GM23338 (cell line): ENCODE measurements around the gene RPGRIP1L. TPM values are rescaled to one million over a fixed set of nuclear protein-coding genes. Genes with fewer than 3 reads are reported as not detected.

Source experiments
- ATAC-seq: fragments of 200-7000 bp; cut with Tn5 transposase; 3 replicates; pipeline ENCODE4 v1.9.1; 2020
- DNase-seq: peaks from one replicate; pipeline ENCODE4 v3.0.0-alpha.2; 2015; ENCODE audit warnings: low spot score
- H2AFZ ChIP-seq: fragments of 200-600 bp; sonication (generic); 2 replicates; pipeline ENCODE4 v1.8.0; 2016; ENCODE audit warnings: antibody characterized with exemption, mild to moderate bottlenecking, moderate library complexity
- H3F3A ChIP-seq: fragments of 200-600 bp; sonication (generic); replicated peaks from 2 replicates; pipeline ENCODE4 v1.8.0; 2017; ENCODE audit warnings: antibody characterized with exemption, mixed run types, low read depth
- H3K27ac ChIP-seq: fragments of 200-600 bp; sonication (generic); 2 replicates; pipeline ENCODE4 v1.6.1; 2016; ENCODE audit warnings: low read depth
- H3K27me3 ChIP-seq: fragments of 200-600 bp; sonication (generic); 2 replicates; pipeline ENCODE4 v1.8.0; 2016; ENCODE audit warnings: mild to moderate bottlenecking, mixed run types, moderate library complexity; ENCODE audit not compliant: insufficient read depth
- H3K36me3 ChIP-seq: fragments of 200-600 bp; sonication (generic); 2 replicates; pipeline ENCODE4 v1.8.0; 2016; ENCODE audit warnings: mild to moderate bottlenecking; ENCODE audit not compliant: insufficient read depth
- H3K4me1 ChIP-seq: fragments of 200-600 bp; sonication (generic); 2 replicates; pipeline ENCODE4 v1.8.0; 2016; ENCODE audit warnings: mild to moderate bottlenecking, moderate library complexity; ENCODE audit not compliant: insufficient read depth
- H3K4me2 ChIP-seq: fragments of 200-600 bp; sonication (generic); 2 replicates; pipeline ENCODE4 v1.7.1; 2017; ENCODE audit warnings: mixed run types
- H3K4me3 ChIP-seq: fragments of 200-600 bp; sonication (generic); 2 replicates; pipeline ENCODE4 v1.6.1; 2016; ENCODE audit warnings: mixed run types
- H3K79me2 ChIP-seq: fragments of 200-600 bp; sonication (generic); replicated peaks from 2 replicates; pipeline ENCODE4 v1.8.0; 2017; ENCODE audit warnings: mild to moderate bottlenecking; ENCODE audit not compliant: insufficient read depth
- H3K9me2 ChIP-seq: fragments of 200-600 bp; sonication (generic); 2 replicates; pipeline ENCODE4 v1.8.0; 2017; ENCODE audit not compliant: insufficient read depth
- H4K20me1 ChIP-seq: fragments of 200-600 bp; sonication (generic); replicated peaks from 2 replicates; pipeline ENCODE4 v1.8.0; 2017; ENCODE audit warnings: mild to moderate bottlenecking; ENCODE audit not compliant: insufficient read depth
- H3K27ac Mint-ChIP-seq: 2 replicates; pipeline ENCODE4 v1.8.0; 2020; ENCODE audit warnings: inconsistent platforms, mild to moderate bottlenecking, moderate library complexity, mixed read lengths
- H3K27me3 Mint-ChIP-seq: 3 replicates; pipeline ENCODE4 v1.8.0; 2022; ENCODE audit warnings: low read depth, mild to moderate bottlenecking, moderate library complexity, mixed read lengths, inconsistent platforms; ENCODE audit not compliant: insufficient read depth, poor library complexity
- H3K36me3 Mint-ChIP-seq: 3 replicates; pipeline ENCODE4 v1.8.0; 2021; ENCODE audit warnings: low read depth, mild to moderate bottlenecking, inconsistent platforms, moderate library complexity, mixed read lengths
- H3K4me1 Mint-ChIP-seq: 3 replicates; pipeline ENCODE4 v1.8.0; 2020; ENCODE audit warnings: mild to moderate bottlenecking, inconsistent platforms, mixed read lengths
- H3K4me3 Mint-ChIP-seq: 3 replicates; pipeline ENCODE4 v1.8.0; 2021; ENCODE audit warnings: moderate library complexity, mild to moderate bottlenecking, inconsistent platforms, mixed read lengths
- H3K9me3 Mint-ChIP-seq: 3 replicates; pipeline ENCODE4 v1.8.0; 2020; ENCODE audit warnings: moderate library complexity, mild to moderate bottlenecking, inconsistent platforms, mixed read lengths
- CREB1 ChIP-seq: fragments of 250-450 bp; sonication (Bioruptor Pico); IDR thresholded peaks from 2 replicates; pipeline ENCODE4 v1.5.0; 2020; ENCODE audit warnings: low read depth, mild to moderate bottlenecking, moderate library complexity
- CTCF ChIP-seq, 2 experiments: fragments of 200-600 bp in 1 of 2; sonication (generic) in 1 of 2; conservative IDR thresholded peaks; 2 replicates each; pipeline versions ENCODE4 v1.5.1 to v1.6.1; 2016 to 2017; ENCODE audit warnings: antibody characterized with exemption in 2 of 2, low read depth in 2 of 2, mild to moderate bottlenecking in 2 of 2, moderate library complexity in 1 of 2
- ETS1 ChIP-seq: IDR thresholded peaks from 2 replicates; pipeline ENCODE4 v1.6.1; 2016; ENCODE audit warnings: antibody characterized with exemption
- EZH2 ChIP-seq: fragments of 200-600 bp; sonication (generic); IDR thresholded peaks from one replicate; pipeline ENCODE4 v1.8.0; 2017; ENCODE audit warnings: antibody characterized with exemption, mild to moderate bottlenecking, low read depth; ENCODE audit not compliant: unreplicated experiment
- EZH2phosphoT487 ChIP-seq: fragments of 200-600 bp; sonication (generic); IDR thresholded peaks from one replicate; pipeline ENCODE4 v1.8.1; 2018; ENCODE audit warnings: antibody characterized with exemption; ENCODE audit not compliant: unreplicated experiment
- JUNB ChIP-seq: IDR thresholded peaks from one replicate; pipeline ENCODE4 v1.6.1; 2016; ENCODE audit warnings: antibody characterized with exemption; ENCODE audit not compliant: unreplicated experiment
- NANOG ChIP-seq: IDR thresholded peaks from 2 replicates; pipeline ENCODE4 v1.6.1; 2016; ENCODE audit warnings: antibody characterized with exemption, borderline replicate concordance
- POLR2AphosphoS5 ChIP-seq: IDR thresholded peaks from 2 replicates; pipeline ENCODE4 v1.6.1; 2016; ENCODE audit warnings: antibody characterized with exemption, low read depth
- REST ChIP-seq: IDR thresholded peaks from one replicate; pipeline ENCODE4 v1.6.1; 2018; ENCODE audit warnings: antibody characterized with exemption; ENCODE audit not compliant: unreplicated experiment
- STAT1 ChIP-seq: IDR thresholded peaks from one replicate; pipeline ENCODE4 v1.6.1; 2016; ENCODE audit warnings: antibody characterized with exemption; ENCODE audit not compliant: unreplicated experiment
- ZNF114 ChIP-seq: fragments of 250-450 bp; sonication (Bioruptor Pico); IDR thresholded peaks from 2 replicates; pipeline ENCODE4 v1.5.0; 2020; ENCODE audit warnings: mild to moderate bottlenecking, moderate library complexity
- ZNF331 ChIP-seq: fragments of 250-450 bp; sonication (Bioruptor Pico); IDR thresholded peaks from 2 replicates; pipeline ENCODE4 v1.5.0; 2020; ENCODE audit warnings: low read depth, mild to moderate bottlenecking, moderate library complexity
- ZNF462 ChIP-seq: fragments of 250-450 bp; sonication (Bioruptor Pico); IDR thresholded peaks from 2 replicates; pipeline ENCODE4 v1.5.0; 2020; ENCODE audit warnings: mild to moderate bottlenecking, moderate library complexity
- polyA plus RNA-seq: library from polyadenylated mRNA; unstranded; fragments of >200 nt; fragmentation: Nextera tagmentation; extraction: Ambion mirVana; gene quantifications from 2 replicates; pipeline ENCODE4 v1.2.1, GENCODE V29; 2016
- total RNA-seq: library from RNA; depleted of rRNA; stranded (reverse); fragments of >200 nt; shearing (Covaris generic); gene quantifications from 2 replicates; pipeline ENCODE4 v1.2.3, GENCODE V29; 2014

The RPGRIP1L gene
- total and polyA plus RNA-seq, 2 experiments from 2014 or later, result 11.4 to 21.3 TPM

GRCh38 chr16:53631236-53632025 is 72.2 kb downstream of the RPGRIP1L start:
- Mint-ChIP-seq H3K4me3 (no peak overlapping the region), H3K36me3 (0 out of 3 replicates have a peak, but pooled peaks cover 4% of the 10 kb centered on the region), H3K27me3 (no peaks in the 10 kb centered on the region), H3K4me1 (peaks cover 3% of the 10 kb centered on the region; the same call in 1 of the 3 replicates), H3K9me3 (no peaks in the 10 kb centered on the region), H3K27ac (no peak overlapping the region)
- no peaks in the 10 kb centered on the region for H3F3A ChIP-seq
- no peaks in the 10 kb centered on the region for H3K79me2 ChIP-seq
- no peaks in the 10 kb centered on the region for H3K27me3 ChIP-seq
- TF ChIP-seq REST (no peak), POLR2AphosphoS5 (no peak), ZNF114 (CRISPR knock-in tag) (no peak), CTCF (conservative IDR thresholded peaks at IDR 0.05; ENCODE audit: low read depth in 2 of 2) (no peak), CREB1 (CRISPR knock-in tag) (no peak), NANOG (no peak), ZNF331 (CRISPR knock-in tag) (no peak), STAT1 (no peak), ZNF462 (CRISPR knock-in tag) (no peak), JUNB (no peak), EZH2 (no peak), EZH2phosphoT487 (no peak), ETS1 (no peak)
- no peak overlapping the region for H3K4me3 ChIP-seq
- ATAC-seq (no peak), DNase-seq (no peak)
- no peaks in the 10 kb centered on the region for H3K36me3 ChIP-seq
- H3K9me2 ChIP-seq, result no peaks in the 10 kb centered on the region
- H2AFZ ChIP-seq, result no peak overlapping the region
- H3K27ac ChIP-seq, result no peak overlapping the region
- no peak overlapping the region for H3K4me2 ChIP-seq
- H4K20me1 ChIP-seq, result no peaks in the 10 kb centered on the region
- H3K4me1 ChIP-seq, result no peaks in the 10 kb centered on the region
